ENCODE measurements around the gene DIP2C.

Gene DIP2C

DNA sequence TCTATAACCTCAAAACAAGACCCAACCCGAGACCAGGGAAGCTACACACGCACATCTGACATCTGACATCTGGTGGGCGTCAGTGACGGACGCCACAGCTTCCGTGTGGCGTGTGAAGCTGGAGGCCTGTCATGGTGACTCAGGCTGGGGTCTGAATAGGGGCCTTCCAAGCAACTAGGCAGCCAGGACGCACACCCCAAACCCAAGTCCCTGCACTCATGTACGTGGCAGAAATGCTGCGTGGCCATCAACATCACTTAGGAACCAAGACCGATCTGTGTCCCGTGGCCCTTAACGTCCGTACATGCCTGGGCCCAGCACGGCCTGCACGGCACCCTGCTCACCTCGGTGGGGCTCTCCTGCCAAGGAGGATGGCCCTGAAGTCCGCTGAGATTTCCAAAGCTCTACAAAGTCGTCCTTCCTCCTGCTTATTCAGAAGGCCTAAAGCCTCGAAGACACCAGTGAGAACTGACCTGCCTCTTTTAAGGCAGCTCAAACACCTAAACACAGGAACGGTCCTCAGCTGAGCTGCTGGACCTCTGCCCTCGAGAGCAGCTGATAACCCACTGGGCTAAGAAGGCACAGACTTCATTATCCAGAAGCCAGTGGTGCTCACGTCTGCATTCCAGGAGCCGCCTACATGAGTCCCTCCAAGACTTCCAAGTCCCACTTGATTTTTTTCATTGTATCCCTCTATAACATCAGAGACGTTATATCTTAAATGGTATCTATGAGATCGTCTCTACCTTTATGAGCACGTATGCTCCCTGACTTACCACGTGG is 82.5 kb downstream of the DIP2C start:
- Histone ChIP-seq H2AFZ (ENCODE audit: low read depth, low read length) (no peak overlapping the region), H3K27me3 (ENCODE audit: insufficient read depth, low read length) (no peaks in the 10 kb centered on the region), H3K9me3 (ENCODE audit: low read length) (peaks cover 3% of the 10 kb centered on the region), H3K4me1 (ENCODE audit: insufficient read depth, low read length) (peaks cover 30% of the 10 kb centered on the region), H3K36me3 (ENCODE audit: insufficient read depth, low read length) (no peaks in the 10 kb centered on the region), H3K4me3 (ENCODE audit: low read length) (no peak overlapping the region)

DNA sequence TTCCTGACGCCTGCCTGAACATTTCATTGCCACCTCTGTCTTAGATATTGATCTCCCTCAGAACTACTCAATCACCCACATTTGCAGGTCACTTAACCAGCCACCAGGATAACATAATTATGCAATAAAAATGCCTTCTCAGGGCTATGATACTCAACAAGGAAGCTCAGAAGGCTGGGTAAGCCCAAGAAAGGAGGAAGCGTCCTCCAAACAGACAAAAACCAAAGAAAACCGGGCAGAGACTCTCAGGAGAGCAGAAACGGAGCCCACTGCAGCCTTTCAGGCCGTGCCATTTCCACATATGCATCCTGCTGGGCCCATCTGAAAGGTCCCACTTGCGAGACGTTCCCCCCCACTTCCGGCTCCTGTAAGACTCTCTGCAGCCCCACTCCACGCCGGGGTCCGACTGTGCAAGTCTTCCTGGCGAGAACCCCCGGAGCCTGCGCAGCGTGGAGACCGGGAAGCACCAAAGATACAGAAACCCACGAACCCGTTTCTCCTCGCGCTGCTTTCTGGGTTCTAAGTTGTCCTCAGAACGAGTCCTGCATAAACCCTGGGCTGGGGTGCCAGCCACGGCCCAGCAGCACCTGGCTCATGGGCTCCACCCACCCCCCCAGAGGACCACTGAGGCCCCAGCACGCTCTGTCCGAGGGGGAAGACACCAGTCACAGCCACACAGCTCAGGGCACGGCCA is 83.7 kb downstream of the DIP2C start:
- Histone ChIP-seq H3K36me3 (ENCODE audit: insufficient read depth, low read length) (no peaks in the 10 kb centered on the region), H3K27me3 (ENCODE audit: insufficient read depth, low read length) (no peaks in the 10 kb centered on the region), H3K4me1 (ENCODE audit: insufficient read depth, low read length) (peaks cover 20% of the 10 kb centered on the region), H3K9me3 (ENCODE audit: low read length) (peaks cover 3% of the 10 kb centered on the region), H2AFZ (ENCODE audit: low read depth, low read length) (no peak overlapping the region), H3K4me3 (ENCODE audit: low read length) (no peak overlapping the region)

DNA sequence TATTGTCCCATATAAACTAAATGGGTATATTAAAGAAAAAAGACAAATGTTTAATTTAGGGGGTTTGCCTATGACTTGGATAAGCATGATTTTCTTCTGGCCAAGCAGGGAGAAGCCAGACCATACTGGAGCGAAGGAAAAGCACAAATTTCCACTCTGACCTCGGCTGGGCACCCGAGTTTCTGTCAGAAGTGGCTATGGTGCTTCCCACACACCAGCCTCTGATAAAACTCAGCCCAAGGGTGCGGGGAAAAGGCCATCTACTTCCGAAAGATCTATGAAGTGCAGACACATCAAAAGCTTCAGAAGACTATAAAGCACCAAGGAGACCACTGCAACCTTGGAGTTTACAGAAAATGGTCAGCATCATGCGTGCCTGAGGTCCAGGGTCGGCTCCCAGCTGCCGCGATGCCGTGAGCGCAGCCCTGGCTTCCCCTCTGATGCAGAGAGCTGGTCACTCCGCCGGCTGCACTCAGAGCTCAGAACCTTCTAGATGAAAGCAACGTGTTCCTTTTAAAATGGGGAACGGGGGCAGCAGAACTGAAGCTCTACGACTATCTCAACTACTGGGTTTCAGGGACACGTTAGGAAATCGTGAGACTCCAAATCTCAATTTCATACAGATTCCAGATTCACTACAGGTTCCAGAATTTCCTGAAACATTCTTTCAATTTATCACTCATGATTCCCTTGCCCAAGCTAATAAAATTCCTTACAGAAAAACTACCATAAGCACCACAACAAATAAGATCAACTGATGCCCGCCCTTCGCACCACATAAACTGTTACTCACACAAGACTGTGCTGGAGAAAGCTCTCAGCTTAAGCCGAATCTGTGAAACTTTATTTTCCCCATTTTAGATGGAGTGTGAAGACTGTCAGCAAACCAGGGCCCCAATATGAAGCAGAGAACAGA is 84.5 kb downstream of the DIP2C start:
- H3K9me3 ChIP-seq (ENCODE audit: low read length): peaks cover 3% of the 10 kb centered on the region
- H3K27me3 ChIP-seq (ENCODE audit: insufficient read depth, low read length): no peaks in the 10 kb centered on the region
- H3K4me1 ChIP-seq (ENCODE audit: insufficient read depth, low read length): peaks cover 17% of the 10 kb centered on the region
- no peak overlapping the region for H3K4me3 ChIP-seq (ENCODE audit: low read length)
- H3K36me3 ChIP-seq (ENCODE audit: insufficient read depth, low read length): no peaks in the 10 kb centered on the region
- H2AFZ ChIP-seq (ENCODE audit: low read depth, low read length): no peak overlapping the region

DNA sequence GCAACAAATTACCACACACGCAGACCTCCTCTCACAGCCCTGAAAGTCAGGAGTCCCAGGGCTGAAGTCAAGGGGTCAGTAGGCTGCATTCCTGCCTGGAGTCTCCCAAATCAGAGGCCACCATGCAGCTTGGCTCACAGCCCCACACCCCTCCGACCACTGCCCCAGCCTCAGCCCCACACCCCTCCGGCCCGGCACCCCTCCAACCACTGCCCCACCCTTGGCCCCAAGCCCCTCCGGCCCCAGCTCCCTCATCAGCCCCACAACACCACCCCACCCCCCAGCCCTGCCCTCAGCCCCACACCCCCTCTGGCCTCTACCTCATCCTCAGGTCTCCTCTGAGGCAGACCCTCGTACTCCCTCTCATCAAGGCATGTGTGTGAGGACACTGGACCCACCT is 85.7 kb downstream of the DIP2C start:
- peaks cover 3% of the 10 kb centered on the region for H3K9me3 ChIP-seq (ENCODE audit: low read length)
- peaks cover 20% of the 10 kb centered on the region for H3K4me1 ChIP-seq (ENCODE audit: insufficient read depth, low read length)
- H3K4me3 ChIP-seq (ENCODE audit: low read length): no peak overlapping the region
- H2AFZ ChIP-seq (ENCODE audit: low read depth, low read length): no peak overlapping the region
- H3K27me3 ChIP-seq (ENCODE audit: insufficient read depth, low read length): no peaks in the 10 kb centered on the region
- H3K36me3 ChIP-seq (ENCODE audit: insufficient read depth, low read length): no peaks in the 10 kb centered on the region

DNA sequence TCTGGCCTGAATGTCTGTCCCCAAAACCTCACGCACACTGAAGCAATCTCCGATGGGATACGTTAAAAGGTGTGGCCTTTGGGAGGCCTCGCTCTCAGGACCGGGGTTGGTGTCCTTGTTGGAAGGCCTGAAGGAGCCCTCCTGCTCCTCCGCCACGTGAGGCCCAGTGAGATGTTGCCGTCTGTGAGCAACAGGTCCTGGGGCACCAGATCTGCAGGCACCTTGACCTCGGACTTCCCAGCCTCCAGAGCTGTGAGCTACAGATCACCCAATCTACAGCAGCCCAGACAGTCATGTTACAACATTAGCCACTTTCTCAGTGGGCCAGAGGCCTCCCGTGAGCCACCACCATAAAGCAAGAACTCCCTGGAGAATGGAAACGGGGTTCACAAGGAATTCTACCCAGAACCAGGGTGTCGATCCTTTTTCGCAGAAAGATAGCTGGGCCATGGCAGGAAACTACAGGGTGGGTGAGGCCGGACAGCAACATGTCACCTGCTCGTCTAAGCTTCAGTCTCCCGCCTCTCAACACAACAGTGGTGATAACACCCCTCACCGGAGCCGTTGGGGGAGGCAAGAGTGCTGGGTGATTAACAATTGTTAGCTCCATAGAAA is 87.0 kb downstream of the DIP2C start:
- Histone ChIP-seq H3K4me3 (ENCODE audit: low read length) (no peak overlapping the region), H3K36me3 (ENCODE audit: insufficient read depth, low read length) (no peaks in the 10 kb centered on the region), H3K9me3 (ENCODE audit: low read length) (peaks cover 3% of the 10 kb centered on the region), H3K27me3 (ENCODE audit: insufficient read depth, low read length) (no peaks in the 10 kb centered on the region), H3K4me1 (ENCODE audit: insufficient read depth, low read length) (peaks cover 32% of the 10 kb centered on the region), H2AFZ (ENCODE audit: low read depth, low read length) (no peak overlapping the region)

DNA sequence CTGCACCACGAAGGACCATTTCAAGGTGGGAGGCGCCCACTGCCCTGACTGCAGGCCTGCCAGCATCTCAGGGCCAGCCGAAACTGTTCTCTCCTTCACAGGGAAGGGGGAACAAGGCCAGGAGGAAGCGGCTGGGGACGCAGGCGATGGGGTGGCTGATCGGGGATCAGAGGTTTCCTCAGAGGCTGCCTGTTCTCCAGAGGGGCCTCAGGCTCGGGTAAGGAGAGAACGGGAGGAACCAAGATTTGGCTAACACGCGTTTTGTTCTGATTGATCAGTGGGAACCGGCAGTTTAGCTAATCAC is 87.9 kb downstream of the DIP2C start:
- H3K9me3 ChIP-seq (ENCODE audit: low read length): peaks cover 3% of the 10 kb centered on the region
- no peaks in the 10 kb centered on the region for H3K27me3 ChIP-seq (ENCODE audit: insufficient read depth, low read length)
- peaks cover 32% of the 10 kb centered on the region for H3K4me1 ChIP-seq (ENCODE audit: insufficient read depth, low read length)
- no peaks in the 10 kb centered on the region for H3K36me3 ChIP-seq (ENCODE audit: insufficient read depth, low read length)
- H2AFZ ChIP-seq (ENCODE audit: low read depth, low read length): no peak overlapping the region
- no peak overlapping the region for H3K4me3 ChIP-seq (ENCODE audit: low read length)

DNA sequence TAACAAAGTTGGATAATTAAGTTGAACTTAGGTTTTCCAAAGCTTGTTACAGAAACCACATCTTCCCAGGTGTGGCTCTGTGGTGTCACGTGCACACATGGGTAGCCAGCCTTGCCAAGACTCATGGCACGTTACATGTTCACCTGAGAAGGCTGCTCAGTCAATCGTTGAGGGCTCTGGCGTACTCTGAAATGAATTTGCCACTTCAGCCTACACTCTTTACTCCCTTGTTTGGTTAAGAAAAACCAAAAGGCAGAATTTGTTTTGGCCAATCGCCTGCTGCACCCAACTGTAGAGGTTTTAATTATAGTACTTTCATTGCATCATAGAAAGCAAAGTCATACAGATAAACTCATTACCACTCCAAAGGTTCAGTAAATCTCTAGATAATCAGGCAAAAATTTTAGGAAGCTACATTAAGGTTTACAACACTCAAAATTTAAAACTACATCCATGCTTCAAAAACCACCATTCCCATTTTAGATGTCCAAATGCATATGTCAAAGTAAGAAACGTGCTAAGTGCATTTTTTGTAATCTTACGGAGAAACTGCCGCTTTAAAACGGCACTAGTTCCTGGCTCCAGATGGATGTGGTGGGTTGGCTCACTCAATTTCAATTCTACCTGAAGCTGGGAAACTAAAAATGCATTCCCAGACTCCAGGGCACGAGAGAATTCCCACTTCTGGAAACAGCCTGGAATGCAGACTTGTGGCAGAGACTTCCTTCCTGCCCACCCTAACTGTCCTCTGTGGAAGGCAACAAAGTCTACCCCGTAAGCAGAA is 88.4 kb downstream of the DIP2C start:
- H3K4me1 ChIP-seq (ENCODE audit: insufficient read depth, low read length): peaks cover 32% of the 10 kb centered on the region
- H3K9me3 ChIP-seq (ENCODE audit: low read length): peaks cover 4% of the 10 kb centered on the region
- H2AFZ ChIP-seq (ENCODE audit: low read depth, low read length): no peak overlapping the region
- H3K36me3 ChIP-seq (ENCODE audit: insufficient read depth, low read length): no peaks in the 10 kb centered on the region
- no peak overlapping the region for H3K4me3 ChIP-seq (ENCODE audit: low read length)
- H3K27me3 ChIP-seq (ENCODE audit: insufficient read depth, low read length): no peaks in the 10 kb centered on the region

DNA sequence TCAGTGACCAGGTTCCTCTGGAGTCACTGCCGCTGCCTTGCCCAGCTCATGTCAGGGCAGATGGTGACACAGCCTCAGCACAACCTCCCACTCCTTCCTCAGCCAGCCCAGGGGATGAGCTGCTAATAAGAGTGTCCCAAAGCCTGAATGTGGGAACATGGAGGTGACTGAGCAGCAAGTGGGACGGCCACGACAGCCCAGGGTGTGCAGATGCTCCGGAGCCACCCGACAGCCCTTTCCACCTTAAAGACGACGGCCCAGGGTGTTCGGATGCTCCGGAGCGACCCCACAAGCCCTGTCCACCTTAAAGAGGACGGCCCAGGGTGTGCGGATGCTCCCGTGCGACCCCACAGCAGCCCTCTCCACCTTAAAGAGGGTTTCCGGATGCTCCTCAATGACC is 89.2 kb downstream of the DIP2C start:
- H3K27me3 ChIP-seq (ENCODE audit: insufficient read depth, low read length): no peaks in the 10 kb centered on the region
- H3K4me1 ChIP-seq (ENCODE audit: insufficient read depth, low read length): peaks cover 32% of the 10 kb centered on the region
- no peaks in the 10 kb centered on the region for H3K36me3 ChIP-seq (ENCODE audit: insufficient read depth, low read length)
- H3K4me3 ChIP-seq (ENCODE audit: low read length): no peak overlapping the region
- no peak overlapping the region for H2AFZ ChIP-seq (ENCODE audit: low read depth, low read length)
- H3K9me3 ChIP-seq (ENCODE audit: low read length): peaks cover 4% of the 10 kb centered on the region

DNA sequence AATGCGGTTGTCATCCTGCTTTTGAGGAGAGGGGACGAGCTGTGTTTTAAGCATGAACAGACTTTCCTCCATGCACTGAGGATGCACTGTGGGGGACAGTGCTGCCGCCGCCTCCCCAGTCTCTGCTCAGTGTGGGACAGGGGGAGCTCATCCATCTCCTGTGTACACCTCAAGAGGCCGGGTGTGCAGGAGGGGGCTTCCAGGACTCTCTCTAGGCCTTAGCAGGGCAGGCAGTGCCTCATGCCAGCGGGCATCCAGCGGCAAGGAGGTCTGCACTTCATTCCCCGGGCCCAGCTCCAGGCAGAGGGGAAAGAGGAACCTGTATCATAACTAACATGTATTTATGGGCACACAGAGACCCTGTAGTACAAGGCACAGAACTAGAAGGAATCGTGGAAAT is 89.7 kb downstream of the DIP2C start:
- H3K27me3 ChIP-seq (ENCODE audit: insufficient read depth, low read length): no peaks in the 10 kb centered on the region
- H3K4me3 ChIP-seq (ENCODE audit: low read length): no peak overlapping the region
- H3K9me3 ChIP-seq (ENCODE audit: low read length): peaks cover 8% of the 10 kb centered on the region
- no peak overlapping the region for H2AFZ ChIP-seq (ENCODE audit: low read depth, low read length)
- no peaks in the 10 kb centered on the region for H3K36me3 ChIP-seq (ENCODE audit: insufficient read depth, low read length)
- H3K4me1 ChIP-seq (ENCODE audit: insufficient read depth, low read length): peaks cover 32% of the 10 kb centered on the region

DNA sequence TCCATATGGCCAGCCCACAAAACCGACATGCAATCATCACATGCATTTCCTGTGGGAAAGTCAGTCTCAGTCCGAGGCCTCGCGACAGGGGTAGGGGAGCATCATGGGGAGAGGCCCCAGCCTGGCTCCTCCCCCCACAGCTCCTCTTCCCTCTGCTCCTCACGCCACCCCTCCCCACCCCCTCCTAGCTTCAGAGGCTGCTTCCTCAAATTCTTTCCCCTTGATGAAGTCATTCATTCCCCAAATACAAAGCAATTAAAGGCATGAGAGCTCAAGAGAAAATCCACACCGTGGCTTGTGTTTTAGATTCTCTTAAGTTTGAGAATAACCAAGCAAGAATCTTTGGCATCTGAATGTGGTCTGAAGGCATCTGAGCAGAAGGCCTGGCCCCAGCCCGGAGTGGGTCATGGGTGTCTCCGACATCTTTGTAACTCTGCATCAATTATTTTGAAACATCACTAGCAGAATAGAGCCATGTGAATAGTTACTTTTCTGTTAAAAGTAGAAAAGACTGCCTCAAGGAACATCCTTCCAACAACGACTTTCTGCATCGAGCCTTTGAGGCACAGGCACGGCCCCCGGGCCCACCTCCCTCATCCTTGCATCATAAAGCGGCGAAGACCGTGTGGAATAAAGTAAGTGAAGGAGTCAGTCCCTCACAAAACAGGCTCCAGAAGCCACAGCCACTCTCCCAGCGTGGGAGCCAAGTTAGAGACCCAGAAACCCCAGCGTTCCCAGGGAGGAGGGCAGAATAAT is 90.9 kb downstream of the DIP2C start:
- no peak overlapping the region for H2AFZ ChIP-seq (ENCODE audit: low read depth, low read length)
- peaks cover 28% of the 10 kb centered on the region for H3K4me1 ChIP-seq (ENCODE audit: insufficient read depth, low read length)
- no peak overlapping the region for H3K4me3 ChIP-seq (ENCODE audit: low read length)
- no peaks in the 10 kb centered on the region for H3K27me3 ChIP-seq (ENCODE audit: insufficient read depth, low read length)
- H3K36me3 ChIP-seq (ENCODE audit: insufficient read depth, low read length): peaks cover 5% of the 10 kb centered on the region
- H3K9me3 ChIP-seq (ENCODE audit: low read length): peaks cover 16% of the 10 kb centered on the region

DNA sequence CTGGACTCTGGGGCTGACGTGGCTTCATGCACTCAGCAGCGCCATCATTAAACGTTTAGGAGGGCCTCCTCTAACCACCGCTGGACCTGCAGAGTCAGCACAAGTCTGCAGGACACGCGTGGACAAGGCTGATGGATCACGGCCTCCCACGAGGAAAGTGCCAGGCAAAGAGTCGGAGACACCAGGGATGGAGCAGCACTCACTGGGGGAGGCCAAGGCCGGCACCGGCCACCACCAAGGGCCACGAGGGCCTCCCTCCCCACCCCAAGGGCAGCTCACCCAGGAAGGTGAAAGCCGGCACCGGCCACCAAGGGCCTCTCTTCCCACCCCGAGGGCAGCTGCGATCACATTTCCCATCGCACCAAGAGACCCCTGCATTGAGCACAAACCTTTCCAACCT is 91.5 kb downstream of the DIP2C start:
- H2AFZ ChIP-seq (ENCODE audit: low read depth, low read length): no peak overlapping the region
- no peaks in the 10 kb centered on the region for H3K27me3 ChIP-seq (ENCODE audit: insufficient read depth, low read length)
- H3K4me3 ChIP-seq (ENCODE audit: low read length): no peak overlapping the region
- peaks cover 5% of the 10 kb centered on the region for H3K36me3 ChIP-seq (ENCODE audit: insufficient read depth, low read length)
- peaks cover 16% of the 10 kb centered on the region for H3K9me3 ChIP-seq (ENCODE audit: low read length)
- peaks cover 24% of the 10 kb centered on the region for H3K4me1 ChIP-seq (ENCODE audit: insufficient read depth, low read length)
